ENCODE data around the gene FKBP14. TPM values are rescaled to one million over a fixed set of nuclear protein-coding genes. Genes with fewer than 3 reads are reported as not detected.

FKBP14 gene
- polyA plus RNA-seq, 1 of the 3 experiments (the other 2 are of a cell fraction), result 15.7 TPM

DNA sequence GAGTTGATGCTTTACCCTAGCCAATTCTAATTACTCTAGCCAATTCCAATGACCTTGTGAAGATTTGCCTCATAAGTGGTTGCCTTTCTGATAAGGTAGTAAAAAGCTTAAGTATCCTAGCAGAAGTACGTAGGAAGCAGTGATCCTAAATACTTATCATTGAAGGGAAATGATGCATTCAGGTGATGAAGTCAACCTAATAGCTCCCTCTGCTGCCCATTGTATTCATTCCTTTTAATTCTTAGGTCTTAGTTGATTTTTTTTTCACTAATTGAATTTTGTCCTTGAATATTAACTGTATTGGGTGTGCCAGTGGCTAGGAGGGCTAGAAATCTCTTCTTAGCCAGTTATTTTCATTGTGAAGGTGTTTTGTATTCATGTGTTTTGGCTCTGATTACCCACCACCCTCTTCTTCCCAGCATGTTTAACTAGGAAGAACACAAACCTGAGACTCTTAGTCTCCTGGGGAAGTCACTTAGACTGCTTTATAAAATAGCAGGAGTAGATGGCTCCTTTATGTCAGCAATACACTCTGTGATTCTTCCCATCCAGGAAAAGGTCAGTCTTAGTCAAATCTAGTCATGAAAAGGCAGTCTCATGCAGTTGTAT lies 48.0 kb upstream of the FKBP14 start (continued):
- TF ChIP-seq, protein P1, sequence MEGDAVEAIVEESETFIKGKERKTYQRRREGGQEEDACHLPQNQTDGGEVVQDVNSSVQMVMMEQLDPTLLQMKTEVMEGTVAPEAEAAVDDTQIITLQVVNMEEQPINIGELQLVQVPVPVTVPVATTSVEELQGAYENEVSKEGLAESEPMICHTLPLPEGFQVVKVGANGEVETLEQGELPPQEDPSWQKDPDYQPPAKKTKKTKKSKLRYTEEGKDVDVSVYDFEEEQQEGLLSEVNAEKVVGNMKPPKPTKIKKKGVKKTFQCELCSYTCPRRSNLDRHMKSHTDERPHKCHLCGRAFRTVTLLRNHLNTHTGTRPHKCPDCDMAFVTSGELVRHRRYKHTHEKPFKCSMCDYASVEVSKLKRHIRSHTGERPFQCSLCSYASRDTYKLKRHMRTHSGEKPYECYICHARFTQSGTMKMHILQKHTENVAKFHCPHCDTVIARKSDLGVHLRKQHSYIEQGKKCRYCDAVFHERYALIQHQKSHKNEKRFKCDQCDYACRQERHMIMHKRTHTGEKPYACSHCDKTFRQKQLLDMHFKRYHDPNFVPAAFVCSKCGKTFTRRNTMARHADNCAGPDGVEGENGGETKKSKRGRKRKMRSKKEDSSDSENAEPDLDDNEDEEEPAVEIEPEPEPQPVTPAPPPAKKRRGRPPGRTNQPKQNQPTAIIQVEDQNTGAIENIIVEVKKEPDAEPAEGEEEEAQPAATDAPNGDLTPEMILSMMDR (IDR thresholded peaks at IDR 0.05), result peak; percentile 75

DNA sequence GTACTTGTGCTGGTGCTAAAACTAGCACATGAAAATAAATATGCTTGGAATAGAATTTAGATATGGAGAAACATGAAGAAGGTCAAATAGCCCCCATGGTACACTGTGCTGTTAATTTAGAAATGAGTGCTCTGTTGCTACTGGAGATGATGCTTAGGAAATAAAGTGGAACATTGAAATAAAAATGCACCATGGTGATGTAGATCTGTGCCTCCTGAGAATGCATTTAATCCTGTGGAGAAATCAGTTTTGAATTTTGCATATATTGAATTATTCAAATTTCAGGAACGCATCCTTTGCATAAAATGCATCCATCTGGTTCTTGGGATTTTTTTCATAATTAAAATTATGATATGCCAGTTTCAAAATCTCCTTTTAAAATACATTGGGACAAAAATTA lies 46.2 kb upstream of the FKBP14 start:
- ChIA-PET POLR2A (no interaction called here), CTCF (interaction anchor here (0.6 to 13.9 kb wide), 5 partner anchors 11 to 209 kb away, joined by 3 to 155 read pairs (median 3); no protein-coding TSS in a partner anchor)
- WGBS (ENCODE audit: low lambda C conversion rate), result 90% methylated on average over 1 of the region's 1 CpG
- Histone ChIP-seq H3K79me2 (ENCODE audit: insufficient read depth) (no peaks in the 10 kb centered on the region), H3K9ac (no peak overlapping the region), H3K27me3 (ENCODE audit: insufficient read depth) (no peaks in the 10 kb centered on the region), H3K9me2 (no peaks in the 10 kb centered on the region), H3K4me3 (ENCODE audit: low read depth in 2 of 2, low read length in 1 of 2) (no peak overlapping the region), H3K4me2 (no peak overlapping the region), H3F3A (replicated peaks; ENCODE audit: insufficient read depth) (no peaks in the 10 kb centered on the region), H3K27ac (ENCODE audit: low read depth in 2 of 2, low read length in 1 of 2) (no peak overlapping the region), H4K20me1 (ENCODE audit: insufficient read depth) (no peaks in the 10 kb centered on the region; the same call in 1 of the 2 replicates), H3K9me3 (no peaks in the 10 kb centered on the region), H3K4me1 (ENCODE audit: control insufficient read depth in 1 of 2, insufficient read depth in 2 of 2, low read depth in 1 of 2, low read length in 1 of 2) (peaks cover 0 to 2% of the 10 kb centered on the region in 2 experiments; a peak in 2 of 4 replicates), H3K36me3 (replicated peaks in 1 of 2; ENCODE audit: control insufficient read depth in 1 of 2, insufficient read depth in 2 of 2, low read length in 1 of 2) (peaks cover 9 to 68% of the 10 kb centered on the region in 2 experiments), H2AFZ (ENCODE audit: low read depth) (no peak overlapping the region)
- DNase-seq, result no peak
- TF ChIP-seq POLR2AphosphoS5 (IDR thresholded peaks at IDR 0.05; ENCODE audit: low read depth, low read length) (no peak), RFX5 (IDR thresholded peaks at IDR 0.05; ENCODE audit: low read length) (no peak), NFIC (IDR thresholded peaks at IDR 0.05; ENCODE audit: borderline replicate concordance) (no peak), ELF1 (IDR thresholded peaks at IDR 0.05) (no peak)
- TF ChIP-seq, protein P2, sequence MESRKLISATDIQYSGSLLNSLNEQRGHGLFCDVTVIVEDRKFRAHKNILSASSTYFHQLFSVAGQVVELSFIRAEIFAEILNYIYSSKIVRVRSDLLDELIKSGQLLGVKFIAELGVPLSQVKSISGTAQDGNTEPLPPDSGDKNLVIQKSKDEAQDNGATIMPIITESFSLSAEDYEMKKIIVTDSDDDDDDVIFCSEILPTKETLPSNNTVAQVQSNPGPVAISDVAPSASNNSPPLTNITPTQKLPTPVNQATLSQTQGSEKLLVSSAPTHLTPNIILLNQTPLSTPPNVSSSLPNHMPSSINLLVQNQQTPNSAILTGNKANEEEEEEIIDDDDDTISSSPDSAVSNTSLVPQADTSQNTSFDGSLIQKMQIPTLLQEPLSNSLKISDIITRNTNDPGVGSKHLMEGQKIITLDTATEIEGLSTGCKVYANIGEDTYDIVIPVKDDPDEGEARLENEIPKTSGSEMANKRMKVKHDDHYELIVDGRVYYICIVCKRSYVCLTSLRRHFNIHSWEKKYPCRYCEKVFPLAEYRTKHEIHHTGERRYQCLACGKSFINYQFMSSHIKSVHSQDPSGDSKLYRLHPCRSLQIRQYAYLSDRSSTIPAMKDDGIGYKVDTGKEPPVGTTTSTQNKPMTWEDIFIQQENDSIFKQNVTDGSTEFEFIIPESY (IDR thresholded peaks at IDR 0.05; ENCODE audit: borderline replicate concordance, low read depth), result no peak

DNA sequence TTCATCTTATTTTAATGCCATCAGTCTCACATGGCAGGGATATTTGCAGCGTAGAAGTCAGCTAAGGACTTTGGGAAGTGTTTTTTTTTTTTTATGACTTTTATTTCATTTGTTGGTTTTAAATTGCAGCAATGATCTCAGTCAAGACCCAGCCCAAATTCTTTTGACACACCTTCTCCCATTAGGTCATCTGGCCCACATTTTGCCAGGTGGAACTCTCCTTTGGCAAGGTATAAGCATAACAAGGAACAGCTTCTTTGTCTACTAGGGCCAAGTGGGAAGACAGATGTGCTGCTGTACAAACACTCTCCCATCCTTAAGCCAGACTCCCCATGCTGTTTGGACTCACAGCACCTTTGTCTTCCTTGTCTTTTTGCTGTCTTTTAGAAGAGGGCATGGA lies 43.5 kb upstream of the FKBP14 start:
- Histone ChIP-seq H2AFZ (ENCODE audit: low read depth) (no peak overlapping the region), H3K79me2 (ENCODE audit: insufficient read depth) (no peaks in the 10 kb centered on the region), H3K27ac (ENCODE audit: low read depth in 2 of 2, low read length in 1 of 2) (no peak overlapping the region), H3K4me1 (ENCODE audit: control insufficient read depth in 1 of 2, insufficient read depth in 2 of 2, low read depth in 1 of 2, low read length in 1 of 2) (peaks cover 0 to 2% of the 10 kb centered on the region in 2 experiments; a peak in 2 of 4 replicates), H3K4me3 (ENCODE audit: low read depth in 2 of 2, low read length in 1 of 2) (no peak overlapping the region), H3K4me2 (no peak overlapping the region), H3K9ac (no peak overlapping the region), H3F3A (replicated peaks; ENCODE audit: insufficient read depth) (no peaks in the 10 kb centered on the region), H3K9me2 (no peaks in the 10 kb centered on the region), H4K20me1 (ENCODE audit: insufficient read depth) (no peaks in the 10 kb centered on the region; the same call in 1 of the 2 replicates), H3K27me3 (ENCODE audit: insufficient read depth) (no peaks in the 10 kb centered on the region), H3K36me3 (replicated peaks in 1 of 2; ENCODE audit: control insufficient read depth in 1 of 2, insufficient read depth in 2 of 2, low read length in 1 of 2) (peaks cover 9 to 68% of the 10 kb centered on the region in 2 experiments), H3K9me3 (no peaks in the 10 kb centered on the region)
- TF ChIP-seq FOXJ3 (CRISPR knock-in tag; IDR thresholded peaks at IDR 0.05) (no peak), EP300 (IDR thresholded peaks at IDR 0.05; ENCODE audit: borderline replicate concordance in 1 of 2, low read depth in 1 of 2, low read length in 1 of 2) (no peak), FOSL2 (IDR thresholded peaks at IDR 0.05; ENCODE audit: borderline replicate concordance, low read depth) (no peak), RXRA (IDR thresholded peaks at IDR 0.05; ENCODE audit: borderline replicate concordance, low read depth) (no peak), RFX5 (IDR thresholded peaks at IDR 0.05; ENCODE audit: low read length) (no peak)
- TF ChIP-seq, protein P3, sequence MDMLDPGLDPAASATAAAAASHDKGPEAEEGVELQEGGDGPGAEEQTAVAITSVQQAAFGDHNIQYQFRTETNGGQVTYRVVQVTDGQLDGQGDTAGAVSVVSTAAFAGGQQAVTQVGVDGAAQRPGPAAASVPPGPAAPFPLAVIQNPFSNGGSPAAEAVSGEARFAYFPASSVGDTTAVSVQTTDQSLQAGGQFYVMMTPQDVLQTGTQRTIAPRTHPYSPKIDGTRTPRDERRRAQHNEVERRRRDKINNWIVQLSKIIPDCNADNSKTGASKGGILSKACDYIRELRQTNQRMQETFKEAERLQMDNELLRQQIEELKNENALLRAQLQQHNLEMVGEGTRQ (IDR thresholded peaks at IDR 0.05; ENCODE audit: borderline replicate concordance, low read depth, low read length), result no peak
- TF ChIP-seq, protein P4, sequence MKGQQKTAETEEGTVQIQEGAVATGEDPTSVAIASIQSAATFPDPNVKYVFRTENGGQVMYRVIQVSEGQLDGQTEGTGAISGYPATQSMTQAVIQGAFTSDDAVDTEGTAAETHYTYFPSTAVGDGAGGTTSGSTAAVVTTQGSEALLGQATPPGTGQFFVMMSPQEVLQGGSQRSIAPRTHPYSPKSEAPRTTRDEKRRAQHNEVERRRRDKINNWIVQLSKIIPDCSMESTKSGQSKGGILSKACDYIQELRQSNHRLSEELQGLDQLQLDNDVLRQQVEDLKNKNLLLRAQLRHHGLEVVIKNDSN (IDR thresholded peaks at IDR 0.05; ENCODE audit: borderline replicate concordance, low read depth), result no peak
- TF ChIP-seq, protein P5, sequence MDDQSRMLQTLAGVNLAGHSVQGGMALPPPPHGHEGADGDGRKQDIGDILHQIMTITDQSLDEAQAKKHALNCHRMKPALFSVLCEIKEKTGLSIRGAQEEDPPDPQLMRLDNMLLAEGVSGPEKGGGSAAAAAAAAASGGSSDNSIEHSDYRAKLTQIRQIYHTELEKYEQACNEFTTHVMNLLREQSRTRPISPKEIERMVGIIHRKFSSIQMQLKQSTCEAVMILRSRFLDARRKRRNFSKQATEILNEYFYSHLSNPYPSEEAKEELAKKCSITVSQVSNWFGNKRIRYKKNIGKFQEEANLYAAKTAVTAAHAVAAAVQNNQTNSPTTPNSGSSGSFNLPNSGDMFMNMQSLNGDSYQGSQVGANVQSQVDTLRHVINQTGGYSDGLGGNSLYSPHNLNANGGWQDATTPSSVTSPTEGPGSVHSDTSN (IDR thresholded peaks at IDR 0.05), result no peak
- ChIA-PET POLR2A (no interaction called here), CTCF (interaction anchor here (0.9 to 13.9 kb wide), 4 partner anchors 8 to 192 kb away, joined by 3 to 155 read pairs (median 3); no protein-coding TSS in a partner anchor)
- 59% methylated on average over 1 of the region's 1 CpG for WGBS (ENCODE audit: low lambda C conversion rate)
- DNase-seq, result no peak

Data from SK-N-SH (cell line).